Measurements from ENCODE around the gene PDE4D. TPM values are rescaled to one million over a fixed set of nuclear protein-coding genes. Genes with fewer than 3 reads are reported as not detected.
A peak's percentile ranks its signal among the peaks of the same experiment; 100 is the strongest.

The PDE4D gene
- total RNA-seq, 2 experiments from 2014 or later = 68.5 to 69.8 TPM

DNA sequence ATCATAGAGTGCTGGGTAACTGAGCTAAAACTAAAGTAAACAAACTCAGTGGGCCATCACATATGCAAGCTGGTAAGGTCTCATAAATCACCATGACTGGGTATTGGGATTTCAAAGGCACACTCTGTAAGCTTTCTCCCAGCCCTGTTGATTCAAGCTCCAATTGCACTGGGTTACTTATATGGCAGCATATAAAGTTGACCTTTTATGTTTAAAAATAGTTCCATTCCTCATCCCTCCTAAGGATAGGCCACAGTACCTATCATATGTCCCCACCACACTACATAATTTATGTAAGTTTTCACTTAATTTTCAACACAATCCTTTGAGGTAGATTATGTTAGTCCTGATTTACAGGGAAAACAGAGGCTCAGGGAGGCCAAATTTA lies 872.2 kb downstream of the PDE4D start:
- CTCF ChIA-PET = interaction anchor here (0.7 to 2.8 kb wide), 6 partner anchors 12 to 159 kb away, joined by 4 to 19 read pairs (median 8); no protein-coding TSS in a partner anchor

DNA sequence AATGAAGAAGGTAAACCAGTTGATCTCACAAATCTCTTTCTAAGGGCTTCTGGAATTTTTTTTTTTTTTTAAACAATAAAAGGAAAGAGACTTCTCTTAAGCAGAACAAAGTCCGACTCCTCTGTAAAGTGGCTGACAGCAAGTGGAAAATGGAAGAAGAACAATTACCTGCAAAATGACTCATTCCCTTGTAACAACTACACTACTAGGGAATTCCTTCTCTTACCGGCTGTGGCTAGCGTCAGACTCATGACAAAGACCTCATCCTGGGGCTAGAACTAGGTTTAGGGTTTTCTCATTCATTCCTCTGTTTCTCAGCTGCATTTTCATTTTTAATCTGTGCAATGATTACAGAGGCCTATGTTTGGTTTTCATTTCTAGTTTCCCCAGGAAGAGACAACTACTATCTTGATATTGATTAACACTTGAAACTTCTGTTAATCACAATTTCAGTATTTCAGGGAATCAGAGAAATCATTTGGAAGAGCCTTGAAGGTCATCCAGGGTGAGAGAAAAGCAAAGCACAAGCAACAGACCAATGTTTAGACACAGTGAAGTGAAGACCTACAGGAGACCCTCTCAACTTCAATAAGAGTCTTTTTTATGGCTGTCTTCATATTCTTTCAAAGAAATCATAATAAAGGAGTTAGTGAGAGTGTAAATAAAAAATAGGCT lies 872.8 kb downstream of the PDE4D start:
- POLR2A ChIA-PET = interaction anchor here (0.9 to 1.4 kb wide), 3 partner anchors 15 to 129 kb away, joined by 3 to 11 read pairs (median 5); no protein-coding TSS in a partner anchor
- CTCF ChIA-PET = interaction anchor here (0.7 to 2.8 kb wide), 7 partner anchors 12 to 160 kb away, joined by 3 to 19 read pairs (median 6); no protein-coding TSS in a partner anchor
- Mint-ChIP-seq H3K27me3 (no peaks in the 10 kb centered on the region), H3K4me1 (peaks cover 65% of the 10 kb centered on the region), H3K9me3 (ENCODE audit: low read depth) (peaks cover 9% of the 10 kb centered on the region), H3K27ac (peak overlapping the region; percentile 94), H3K4me3 (peak overlapping the region; percentile 47), H3K36me3 (ENCODE audit: low read depth) (peaks cover 77% of the 10 kb centered on the region)
- peak; percentile 94 for ATAC-seq
- intact Hi-C loops (cut with DNase I, micrococcal nuclease) = loop anchor here (1.0 to 5.0 kb wide), 4 partner anchors 16 to 129 kb away; no protein-coding TSS in a partner anchor
- DNase-seq = peak; percentile 70

More for the DNA sequence above, 872.2 kb downstream of the PDE4D start:
- DNase-seq (no peak), ATAC-seq (peak; percentile 56)
- POLR2A ChIA-PET = interaction anchor here (1.4 kb wide), 2 partner anchors 15 to 130 kb away, joined by 3 to 11 read pairs; no protein-coding TSS in a partner anchor
- intact Hi-C loops (cut with DNase I, micrococcal nuclease) = loop anchor here (5.0 kb wide), 2 partner anchors 106 to 129 kb away; no protein-coding TSS in a partner anchor
- peaks cover 9% of the 10 kb centered on the region for H3K9me3 Mint-ChIP-seq (ENCODE audit: low read depth)
- no peaks in the 10 kb centered on the region for H3K27me3 Mint-ChIP-seq
- no peak overlapping the region for H3K4me3 Mint-ChIP-seq
- peaks cover 70% of the 10 kb centered on the region for H3K4me1 Mint-ChIP-seq
- H3K27ac Mint-ChIP-seq = peak overlapping the region; percentile 94
- peaks cover 77% of the 10 kb centered on the region for H3K36me3 Mint-ChIP-seq (ENCODE audit: low read depth)

- peaks cover 9% of the 10 kb centered on the region for H3K9me3 Mint-ChIP-seq (ENCODE audit: low read depth)
- H3K4me3 Mint-ChIP-seq = no peak overlapping the region
- peaks cover 64% of the 10 kb centered on the region for H3K4me1 Mint-ChIP-seq
- H3K27me3 Mint-ChIP-seq = no peaks in the 10 kb centered on the region
- ATAC-seq (no peak), DNase-seq (no peak)
- H3K36me3 Mint-ChIP-seq (ENCODE audit: low read depth) = peaks cover 76% of the 10 kb centered on the region
- intact Hi-C loops (cut with DNase I, micrococcal nuclease) = no loop called here
- ChIA-PET CTCF (interaction anchor here (0.7 to 2.7 kb wide), 3 partner anchors 9 to 27 kb away, joined by 3 to 6 read pairs (median 5); no protein-coding TSS in a partner anchor), POLR2A (interaction anchor here (0.7 kb wide), 1 partner anchor 131 kb away, joined by 4 read pairs; no protein-coding TSS in a partner anchor)
- H3K27ac Mint-ChIP-seq = peak overlapping the region; percentile 94
These were observed 874.4 kb downstream of the PDE4D start for GRCh38 chr5:59019078-59019477.

DNA sequence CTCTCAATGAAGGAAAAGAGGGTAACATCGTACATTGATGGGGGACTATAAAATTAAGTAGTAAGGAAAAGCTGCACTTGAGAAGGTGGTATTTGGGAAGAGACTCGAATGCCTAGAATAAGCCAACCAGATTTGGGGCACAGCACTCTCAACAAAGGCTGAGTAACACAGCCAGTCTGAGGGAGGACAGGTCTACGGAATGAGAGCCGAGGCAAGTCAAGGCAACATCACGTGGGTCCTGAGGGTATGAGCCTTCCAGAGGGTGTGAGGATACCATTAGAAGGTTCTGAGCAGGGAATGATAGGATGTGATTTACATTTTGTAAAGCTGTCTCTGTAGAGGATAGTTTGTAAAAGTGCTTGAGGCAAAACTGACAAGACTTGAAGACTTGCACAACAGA lies 876.6 kb downstream of the PDE4D start:
- Mint-ChIP-seq H3K27me3 (no peaks in the 10 kb centered on the region), H3K4me1 (peaks cover 63% of the 10 kb centered on the region), H3K9me3 (ENCODE audit: low read depth) (peaks cover 21% of the 10 kb centered on the region), H3K4me3 (no peak overlapping the region), H3K36me3 (ENCODE audit: low read depth) (peaks cover 81% of the 10 kb centered on the region), H3K27ac (peak overlapping the region; percentile 23)
- POLR2A ChIA-PET = no interaction called here
- CTCF ChIA-PET = interaction anchor here (2.7 kb wide), 1 partner anchor 16 kb away, joined by 6 read pairs; no protein-coding TSS in a partner anchor
- intact Hi-C loops (cut with DNase I, micrococcal nuclease) = no loop called here
- DNase-seq (no peak), ATAC-seq (no peak)

GRCh38 chr5:59008816-59009473 lies 884.6 kb downstream of the PDE4D start:
- DNase-seq = no peak
- H3K4me1 Mint-ChIP-seq = peaks cover 74% of the 10 kb centered on the region
- intact Hi-C loops (cut with DNase I, micrococcal nuclease) = loop anchor here in 1 of 2 experiments (5.0 kb wide), 1 partner anchor 42 kb away; no protein-coding TSS in a partner anchor
- CTCF ChIA-PET = interaction anchor here (2.1 to 2.5 kb wide), 3 partner anchors 10 to 123 kb away, joined by 5 to 21 read pairs (median 10); no protein-coding TSS in a partner anchor
- no peaks in the 10 kb centered on the region for H3K27me3 Mint-ChIP-seq
- H3K27ac Mint-ChIP-seq = no peak overlapping the region
- POLR2A ChIA-PET = no interaction called here
- H3K36me3 Mint-ChIP-seq (ENCODE audit: low read depth) = peaks cover 41% of the 10 kb centered on the region
- H3K9me3 Mint-ChIP-seq (ENCODE audit: low read depth) = peaks cover 18% of the 10 kb centered on the region
- peak; percentile 47 for ATAC-seq
- H3K4me3 Mint-ChIP-seq = no peak overlapping the region

DNA sequence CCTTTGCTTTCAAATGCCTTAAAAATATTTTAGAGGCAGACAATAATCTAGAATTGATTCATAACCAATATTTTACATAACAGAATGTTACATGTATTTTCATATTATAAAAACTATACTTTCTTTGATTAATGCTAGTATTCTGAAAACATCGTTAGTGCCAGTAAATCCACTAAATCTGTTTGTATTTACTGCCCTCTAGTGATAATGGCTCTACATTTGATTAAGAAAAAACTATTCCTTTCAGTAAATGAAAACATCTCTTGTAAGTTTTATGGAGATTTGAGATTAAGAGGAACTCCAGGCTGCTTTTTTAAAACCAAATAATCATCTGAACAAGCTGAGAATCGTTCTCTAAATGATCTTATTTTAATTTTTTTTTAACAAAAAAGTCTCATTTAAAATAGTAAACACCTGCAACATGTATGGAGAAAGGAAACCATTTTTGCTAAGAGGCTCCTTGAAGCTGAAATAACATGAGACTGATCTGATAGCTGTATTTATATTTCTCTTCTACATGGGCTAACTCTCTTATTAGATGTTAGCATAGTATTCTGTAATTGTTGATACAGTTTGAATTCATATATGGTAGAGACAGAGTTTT lies 886.0 kb downstream of the PDE4D start:
- Mint-ChIP-seq H3K4me3 (no peak overlapping the region), H3K9me3 (ENCODE audit: low read depth) (peaks cover 11% of the 10 kb centered on the region), H3K27me3 (no peaks in the 10 kb centered on the region), H3K27ac (no peak overlapping the region), H3K4me1 (peaks cover 73% of the 10 kb centered on the region), H3K36me3 (ENCODE audit: low read depth) (peaks cover 34% of the 10 kb centered on the region)
- POLR2A ChIA-PET = no interaction called here
- ATAC-seq = no peak
- DNase-seq = no peak
- CTCF ChIA-PET = interaction anchor here (0.9 to 2.5 kb wide), 8 partner anchors 8 to 360 kb away, joined by 3 to 21 read pairs (median 4); no protein-coding TSS in a partner anchor
- intact Hi-C loops (cut with DNase I, micrococcal nuclease) = loop anchor here (1.0 to 5.0 kb wide), 3 partner anchors 40 to 121 kb away; no protein-coding TSS in a partner anchor

DNA sequence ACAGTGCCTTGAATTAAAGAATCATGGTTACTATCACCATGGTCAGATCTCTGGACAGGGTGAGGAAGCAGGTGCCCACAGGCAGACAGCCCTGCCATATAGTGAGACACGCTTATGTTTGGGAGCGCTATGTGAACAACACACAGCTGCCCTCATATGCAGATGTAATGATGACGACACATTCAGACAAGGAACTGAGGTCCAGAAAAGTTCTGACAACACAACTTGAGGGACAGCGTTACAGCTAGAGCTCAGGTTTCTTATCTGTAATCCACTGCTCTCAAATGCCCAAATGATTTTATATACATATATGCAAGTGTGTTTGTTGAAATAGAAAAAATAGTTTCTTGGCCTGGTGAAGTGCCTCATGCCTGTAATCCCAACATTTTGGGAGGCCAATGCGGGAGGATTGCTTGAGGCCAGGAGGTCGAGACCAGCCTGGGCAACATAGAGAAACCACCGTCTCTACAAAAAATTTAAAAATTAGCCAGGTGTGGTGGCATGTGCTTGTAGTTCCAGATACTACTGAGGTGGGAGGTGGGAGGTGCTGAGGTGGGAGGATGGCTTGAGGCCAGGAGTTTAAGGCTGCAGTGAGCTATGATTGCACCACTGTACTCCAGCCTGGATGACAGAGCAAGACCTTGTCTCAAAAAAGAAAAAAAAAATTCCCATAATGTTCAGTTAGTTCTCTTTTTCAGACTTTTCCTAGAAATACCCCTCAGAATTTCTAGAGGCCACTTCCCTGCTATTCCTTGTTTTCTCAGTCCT lies 887.4 kb downstream of the PDE4D start:
- peaks cover 24% of the 10 kb centered on the region for H3K36me3 Mint-ChIP-seq (ENCODE audit: low read depth)
- no peaks in the 10 kb centered on the region for H3K9me3 Mint-ChIP-seq (ENCODE audit: low read depth)
- CTCF ChIA-PET = interaction anchor here (0.9 to 2.5 kb wide), 8 partner anchors 11 to 362 kb away, joined by 3 to 21 read pairs (median 4); no protein-coding TSS in a partner anchor
- no peak overlapping the region for H3K4me3 Mint-ChIP-seq
- H3K4me1 Mint-ChIP-seq = peaks cover 81% of the 10 kb centered on the region
- no peak for ATAC-seq
- POLR2A ChIA-PET = no interaction called here
- no peaks in the 10 kb centered on the region for H3K27me3 Mint-ChIP-seq
- H3K27ac Mint-ChIP-seq = no peak overlapping the region
- intact Hi-C loops (cut with DNase I, micrococcal nuclease) = loop anchor here in 1 of 2 experiments (2.0 to 5.0 kb wide), 2 partner anchors 39 to 119 kb away; no protein-coding TSS in a partner anchor
- DNase-seq = no peak

DNA sequence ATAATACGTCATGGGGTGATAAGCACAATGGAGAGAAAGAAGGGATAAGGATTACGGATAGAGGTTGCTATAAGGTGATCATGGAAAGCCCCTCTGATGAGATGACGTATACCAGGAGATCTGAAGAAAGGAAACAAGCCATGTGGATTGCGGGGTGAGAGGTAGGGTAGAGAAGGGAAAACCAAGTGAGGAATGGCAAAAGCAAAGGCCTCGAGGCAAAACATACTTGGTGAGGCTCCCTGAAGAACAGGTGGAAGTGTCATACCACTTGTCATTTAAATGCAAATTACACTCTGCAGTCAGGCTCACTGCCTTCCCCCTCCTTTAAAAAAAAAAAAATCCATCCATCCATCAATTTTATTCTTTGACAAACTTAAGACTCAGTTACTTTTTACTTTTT lies 889.9 kb downstream of the PDE4D start:
- CTCF ChIA-PET = interaction anchor here (0.7 to 1.2 kb wide), 4 partner anchors 31 to 170 kb away, joined by 3 to 5 read pairs (median 4); no protein-coding TSS in a partner anchor
- DNase-seq = no peak
- no peak overlapping the region for H3K27ac Mint-ChIP-seq
- H3K4me1 Mint-ChIP-seq = peaks cover 77% of the 10 kb centered on the region
- peaks cover 25% of the 10 kb centered on the region for H3K36me3 Mint-ChIP-seq (ENCODE audit: low read depth)
- no peak overlapping the region for H3K4me3 Mint-ChIP-seq
- H3K27me3 Mint-ChIP-seq = no peaks in the 10 kb centered on the region
- POLR2A ChIA-PET = no interaction called here
- H3K9me3 Mint-ChIP-seq (ENCODE audit: low read depth) = no peaks in the 10 kb centered on the region
- intact Hi-C loops (cut with DNase I, micrococcal nuclease) = loop anchor here in 1 of 2 experiments (5.0 kb wide), 1 partner anchor 34 kb away; no protein-coding TSS in a partner anchor
- ATAC-seq = no peak

GRCh38 chr5:59003124-59003523 lies 890.4 kb downstream of the PDE4D start:
- ATAC-seq (no peak), DNase-seq (no peak)
- Mint-ChIP-seq H3K27ac (no peak overlapping the region), H3K4me3 (no peak overlapping the region), H3K27me3 (no peaks in the 10 kb centered on the region), H3K36me3 (ENCODE audit: low read depth) (peaks cover 23% of the 10 kb centered on the region), H3K4me1 (peaks cover 75% of the 10 kb centered on the region), H3K9me3 (ENCODE audit: low read depth) (no peaks in the 10 kb centered on the region)
- intact Hi-C loops (cut with DNase I, micrococcal nuclease) = loop anchor here in 1 of 2 experiments (5.0 kb wide), 1 partner anchor 34 kb away; no protein-coding TSS in a partner anchor
- ChIA-PET CTCF (interaction anchor here (0.7 to 1.2 kb wide), 4 partner anchors 32 to 170 kb away, joined by 3 to 5 read pairs (median 4); no protein-coding TSS in a partner anchor), POLR2A (no interaction called here)

GRCh38 chr5:59002162-59002825 lies 891.2 kb downstream of the PDE4D start:
- CTCF ChIA-PET = interaction anchor here (0.6 to 4.0 kb wide), 4 partner anchors 62 to 122 kb away, joined by 3 to 22 read pairs (median 4); no protein-coding TSS in a partner anchor
- Mint-ChIP-seq H3K27me3 (no peaks in the 10 kb centered on the region), H3K36me3 (ENCODE audit: low read depth) (peaks cover 23% of the 10 kb centered on the region), H3K9me3 (ENCODE audit: low read depth) (no peaks in the 10 kb centered on the region), H3K4me3 (no peak overlapping the region), H3K4me1 (peaks cover 71% of the 10 kb centered on the region), H3K27ac (peak overlapping the region; percentile 15)
- DNase-seq (no peak), ATAC-seq (peak; percentile 73)
- POLR2A ChIA-PET = no interaction called here
- intact Hi-C loops (cut with DNase I, micrococcal nuclease) = loop anchor here in 1 of 2 experiments (5.0 kb wide), 1 partner anchor 35 kb away; no protein-coding TSS in a partner anchor

Data from activated CD4-positive, alpha-beta T cell treated with anti-CD3 and anti-CD28 coated beads for 36 hours (primary cell).